GF-D8 (cell line): ENCODE data around the gene VPS35.

Experiments
- DNase-seq: peaks from one replicate; lab custom pipeline; 2025; lab: John Stamatoyannopoulos, UW

The VPS35 gene

GRCh38 chr16:46688654-46689364, at the start of gene VPS35:
Gene VPS35 (minus strand): TSS chr16:46689178. CDS start chr16:46689133, 45 bp downstream.
- peak; percentile 95 for DNase-seq

- DNase-seq, result no peak
Observed at GRCh38 chr16:46737621-46738214, 48.7 kb upstream of the VPS35 start.

- DNase-seq, result no peak
Observed at GRCh38 chr16:46736695-46737094, 47.7 kb upstream of the VPS35 start.

GRCh38 chr16:46733319-46733830, 44.4 kb upstream of the VPS35 start:
- no peak for DNase-seq

GRCh38 chr16:46732561-46732960, 43.6 kb upstream of the VPS35 start:
- no peak for DNase-seq

GRCh38 chr16:46731691-46732555, 42.9 kb upstream of the VPS35 start:
- DNase-seq, result no peak

GRCh38 chr16:46730801-46731690, 42.1 kb upstream of the VPS35 start:
- no peak for DNase-seq

GRCh38 chr16:46730126-46730525, 41.1 kb upstream of the VPS35 start:
- DNase-seq, result no peak

GRCh38 chr16:46729326-46729995, 40.5 kb upstream of the VPS35 start:
- DNase-seq, result no peak

- DNase-seq, result no peak
Observed at GRCh38 chr16:46728806-46729205, 39.8 kb upstream of the VPS35 start.

GRCh38 chr16:46727630-46728029, 38.7 kb upstream of the VPS35 start:
- no peak for DNase-seq

- DNase-seq, result no peak
Observed at GRCh38 chr16:46727184-46727583, 38.2 kb upstream of the VPS35 start.

GRCh38 chr16:46721885-46722284, 32.9 kb upstream of the VPS35 start:
- no peak for DNase-seq

GRCh38 chr16:46720619-46721018, 31.6 kb upstream of the VPS35 start:
- DNase-seq, result no peak

GRCh38 chr16:46719528-46719927, 30.6 kb upstream of the VPS35 start:
- DNase-seq, result no peak

GRCh38 chr16:46718214-46718613, 29.2 kb upstream of the VPS35 start:
- DNase-seq, result no peak

- no peak for DNase-seq
Observed at GRCh38 chr16:46717692-46718091, 28.7 kb upstream of the VPS35 start.

- DNase-seq, result no peak
Observed at GRCh38 chr16:46715769-46716305, 26.9 kb upstream of the VPS35 start.

- DNase-seq, result no peak
Observed at GRCh38 chr16:46714797-46715591, 26.0 kb upstream of the VPS35 start.

GRCh38 chr16:46713634-46714033, 24.7 kb upstream of the VPS35 start:
- DNase-seq, result no peak
